Esophagus muscularis mucosa (tissue), 3 donors: ENCODE data around the gene BDNF.

ENCODE experiments used
- POLR2A ChIP-seq: fragments of 450-650 bp; IDR thresholded peaks from one replicate; pipeline ENCODE4 v1.6.1; 2017; ENCODE audit warnings: antibody characterized with exemption, moderate library complexity, mild to moderate bottlenecking, low read depth
- POLR2AphosphoS5 ChIP-seq, 2 donors: sonication (generic); formaldehyde crosslinking; IDR thresholded peaks; one replicate each; pipeline ENCODE4 v1.6.1; 2017; ENCODE audit warnings: antibody characterized with exemption in 2 of 2
- TF ChIP-seq, protein P1 (sequence below), 3 experiments: fragments of 200-600 bp in 2 of 3; fragments of 450-650 bp in 1 of 3; sonication (generic) in 2 of 3; IDR thresholded peaks; one replicate each; pipeline ENCODE4 v1.5.1; 2017 to 2019; ENCODE audit warnings: antibody characterized with exemption in 3 of 3, mild to moderate bottlenecking in 2 of 3, moderate library complexity in 1 of 3

DNA sequence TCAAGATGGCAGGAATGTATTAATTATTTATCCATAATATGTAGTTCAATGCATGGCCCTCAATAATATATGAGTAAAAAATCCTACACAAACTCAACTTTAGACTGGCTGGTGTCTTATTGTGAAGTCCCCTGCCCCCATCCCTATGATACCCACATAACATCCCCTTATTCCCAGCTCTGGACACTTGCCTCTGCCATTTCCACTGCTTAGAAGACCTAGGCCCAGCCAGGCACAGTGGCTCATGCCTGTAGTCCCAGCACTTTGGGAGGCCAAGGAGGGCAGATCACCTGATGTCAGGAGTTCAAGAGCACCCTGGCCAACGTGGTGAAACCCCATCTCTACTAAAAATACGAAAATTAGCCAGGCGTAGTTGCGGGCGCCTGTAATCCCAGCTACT lies 84.4 kb downstream of the BDNF start:
- TF ChIP-seq, protein P1, sequence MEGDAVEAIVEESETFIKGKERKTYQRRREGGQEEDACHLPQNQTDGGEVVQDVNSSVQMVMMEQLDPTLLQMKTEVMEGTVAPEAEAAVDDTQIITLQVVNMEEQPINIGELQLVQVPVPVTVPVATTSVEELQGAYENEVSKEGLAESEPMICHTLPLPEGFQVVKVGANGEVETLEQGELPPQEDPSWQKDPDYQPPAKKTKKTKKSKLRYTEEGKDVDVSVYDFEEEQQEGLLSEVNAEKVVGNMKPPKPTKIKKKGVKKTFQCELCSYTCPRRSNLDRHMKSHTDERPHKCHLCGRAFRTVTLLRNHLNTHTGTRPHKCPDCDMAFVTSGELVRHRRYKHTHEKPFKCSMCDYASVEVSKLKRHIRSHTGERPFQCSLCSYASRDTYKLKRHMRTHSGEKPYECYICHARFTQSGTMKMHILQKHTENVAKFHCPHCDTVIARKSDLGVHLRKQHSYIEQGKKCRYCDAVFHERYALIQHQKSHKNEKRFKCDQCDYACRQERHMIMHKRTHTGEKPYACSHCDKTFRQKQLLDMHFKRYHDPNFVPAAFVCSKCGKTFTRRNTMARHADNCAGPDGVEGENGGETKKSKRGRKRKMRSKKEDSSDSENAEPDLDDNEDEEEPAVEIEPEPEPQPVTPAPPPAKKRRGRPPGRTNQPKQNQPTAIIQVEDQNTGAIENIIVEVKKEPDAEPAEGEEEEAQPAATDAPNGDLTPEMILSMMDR (IDR thresholded peaks at IDR 0.05): no peak
- TF ChIP-seq POLR2A: no peak
- no peak for TF ChIP-seq POLR2AphosphoS5 (IDR thresholded peaks at IDR 0.05)
